Activated CD8-positive, alpha-beta memory T cell treated with anti-CD3 and anti-CD28 coated beads for 24 hours (primary cell): ENCODE data around the gene MLLT3.

Experiments
- DNase-seq: peaks from one replicate; pipeline ENCODE4 v3.0.0-alpha.2; 2020

Gene MLLT3

GRCh38 chr9:20508242-20508641 lies 114.1 kb downstream of the MLLT3 start:
- DNase-seq, result no peak

GRCh38 chr9:20507431-20507830 lies 114.9 kb downstream of the MLLT3 start:
- DNase-seq, result no peak

- no peak for DNase-seq
These were observed 116.0 kb downstream of the MLLT3 start for GRCh38 chr9:20506099-20506900.

- no peak for DNase-seq
These were observed 116.7 kb downstream of the MLLT3 start for GRCh38 chr9:20505574-20505973.

GRCh38 chr9:20504930-20505329 lies 117.4 kb downstream of the MLLT3 start:
- DNase-seq, result no peak

- no peak for DNase-seq
These were observed 122.2 kb downstream of the MLLT3 start for GRCh38 chr9:20500101-20500500.

GRCh38 chr9:20499013-20499412 lies 123.3 kb downstream of the MLLT3 start:
- DNase-seq, result no peak

GRCh38 chr9:20496328-20496727 lies 126.0 kb downstream of the MLLT3 start:
- DNase-seq, result no peak

GRCh38 chr9:20495098-20495497 lies 127.2 kb downstream of the MLLT3 start:
- no peak for DNase-seq

GRCh38 chr9:20494035-20494434 lies 128.3 kb downstream of the MLLT3 start:
- no peak for DNase-seq

GRCh38 chr9:20492772-20493171 lies 129.5 kb downstream of the MLLT3 start:
- DNase-seq, result no peak

- DNase-seq, result no peak
These were observed 130.7 kb downstream of the MLLT3 start for GRCh38 chr9:20491612-20492011.

- DNase-seq, result no peak
These were observed 132.0 kb downstream of the MLLT3 start for GRCh38 chr9:20490246-20490834.

GRCh38 chr9:20488691-20489090 lies 133.6 kb downstream of the MLLT3 start:
- DNase-seq, result no peak

- DNase-seq, result no peak
These were observed 135.7 kb downstream of the MLLT3 start for GRCh38 chr9:20486552-20486951.

GRCh38 chr9:20481437-20481836 lies 140.9 kb downstream of the MLLT3 start:
- DNase-seq, result no peak

GRCh38 chr9:20480249-20480648 lies 142.1 kb downstream of the MLLT3 start:
- no peak for DNase-seq

GRCh38 chr9:20479419-20480155 lies 142.7 kb downstream of the MLLT3 start:
- DNase-seq, result no peak

GRCh38 chr9:20478786-20479185 lies 143.5 kb downstream of the MLLT3 start:
- no peak for DNase-seq

- DNase-seq, result no peak
These were observed 144.2 kb downstream of the MLLT3 start for GRCh38 chr9:20477940-20478620.

GRCh38 chr9:20476912-20477521 lies 145.3 kb downstream of the MLLT3 start:
- no peak for DNase-seq

GRCh38 chr9:20474496-20474895 lies 147.8 kb downstream of the MLLT3 start:
- DNase-seq, result no peak

- DNase-seq, result no peak
These were observed 148.7 kb downstream of the MLLT3 start for GRCh38 chr9:20473515-20474013.
